ENCODE results near the gene GAS1. TPM values are rescaled to one million over a fixed set of nuclear protein-coding genes. Genes with fewer than 3 reads are reported as not detected.

The GAS1 gene
- 0.65 and 1.0 TPM in 2 replicates for total RNA-seq

- DNase-seq (ENCODE audit: low read depth): peak; percentile 89
Observed at GRCh38 chr9:86947146-86948073, at the start of gene GAS1. GAS1 (minus strand) TSS chr9:86947506; CDS start chr9:86946779, 727 bp downstream.

- no peak for DNase-seq (ENCODE audit: low read depth)
Observed at GRCh38 chr9:86994231-86994630, 46.9 kb upstream of the GAS1 start.

GRCh38 chr9:86993830-86994229, 46.5 kb upstream of the GAS1 start:
- DNase-seq (ENCODE audit: low read depth): no peak

- DNase-seq (ENCODE audit: low read depth): no peak
Observed at GRCh38 chr9:86991077-86991476, 43.8 kb upstream of the GAS1 start.

- no peak for DNase-seq (ENCODE audit: low read depth)
Observed at GRCh38 chr9:86990290-86990689, 43.0 kb upstream of the GAS1 start.

GRCh38 chr9:86987900-86988299, 40.6 kb upstream of the GAS1 start:
- DNase-seq (ENCODE audit: low read depth): no peak

- DNase-seq (ENCODE audit: low read depth): no peak
Observed at GRCh38 chr9:86985132-86985647, 37.9 kb upstream of the GAS1 start.

- DNase-seq (ENCODE audit: low read depth): no peak
Observed at GRCh38 chr9:86983620-86984259, 36.4 kb upstream of the GAS1 start.

- no peak for DNase-seq (ENCODE audit: low read depth)
Observed at GRCh38 chr9:86983249-86983619, 35.9 kb upstream of the GAS1 start.

- no peak for DNase-seq (ENCODE audit: low read depth)
Observed at GRCh38 chr9:86980802-86981201, 33.5 kb upstream of the GAS1 start.

GRCh38 chr9:86979657-86980056, 32.4 kb upstream of the GAS1 start:
- no peak for DNase-seq (ENCODE audit: low read depth)

- DNase-seq (ENCODE audit: low read depth): no peak
Observed at GRCh38 chr9:86978922-86979474, 31.7 kb upstream of the GAS1 start.

- DNase-seq (ENCODE audit: low read depth): no peak
Observed at GRCh38 chr9:86978413-86978812, 31.1 kb upstream of the GAS1 start.

- DNase-seq (ENCODE audit: low read depth): no peak
Observed at GRCh38 chr9:86977205-86977835, 30.0 kb upstream of the GAS1 start.

GRCh38 chr9:86975606-86976005, 28.3 kb upstream of the GAS1 start:
- no peak for DNase-seq (ENCODE audit: low read depth)

GRCh38 chr9:86975036-86975435, 27.7 kb upstream of the GAS1 start:
- no peak for DNase-seq (ENCODE audit: low read depth)

- DNase-seq (ENCODE audit: low read depth): no peak
Observed at GRCh38 chr9:86974421-86974820, 27.1 kb upstream of the GAS1 start.

GRCh38 chr9:86971742-86972141, 24.4 kb upstream of the GAS1 start:
- DNase-seq (ENCODE audit: low read depth): no peak

GRCh38 chr9:86968258-86968920, 21.1 kb upstream of the GAS1 start:
- no peak for DNase-seq (ENCODE audit: low read depth)

GRCh38 chr9:86966852-86967511, 19.7 kb upstream of the GAS1 start:
- no peak for DNase-seq (ENCODE audit: low read depth)

Measured in renal cortical epithelial cell (primary cell).